ENCODE results near the gene DBNDD1.
"Not testable (repeated sequence)": the region's sequence is repeated elsewhere in the genome, so short reads cannot be mapped to it uniquely, and the experiment has no call there.

DBNDD1 gene

GRCh38 chr16:90010676-90011507 lies 8.4 kb downstream of the DBNDD1 start:
- DNase-seq, result no peak

GRCh38 chr16:90009172-90009899 lies 9.9 kb downstream of the DBNDD1 start:
- DNase-seq, result no peak

- DNase-seq, result peak; percentile 68
Measured at GRCh38 chr16:90008708-90009145, 10.5 kb downstream of the DBNDD1 start.

- DNase-seq, result not testable (repeated sequence)
Measured at GRCh38 chr16:90007635-90008234, 11.5 kb downstream of the DBNDD1 start.

- no peak for DNase-seq
Measured at GRCh38 chr16:90007015-90007414, 12.2 kb downstream of the DBNDD1 start.

- DNase-seq, result no peak
Measured at GRCh38 chr16:90005956-90006663, 13.1 kb downstream of the DBNDD1 start.

- no peak for DNase-seq
Measured at GRCh38 chr16:90004577-90004976, 14.7 kb downstream of the DBNDD1 start.

GRCh38 chr16:90002759-90003158 lies 16.5 kb downstream of the DBNDD1 start:
- DNase-seq, result no peak

- no peak for DNase-seq
Measured at GRCh38 chr16:90001761-90002503, 17.3 kb downstream of the DBNDD1 start.

GRCh38 chr16:90000733-90001427 lies 18.4 kb downstream of the DBNDD1 start:
- DNase-seq, result no peak

GRCh38 chr16:89999831-90000574 lies 19.3 kb downstream of the DBNDD1 start:
- DNase-seq, result no peak

GRCh38 chr16:89996178-89996489 lies 23.1 kb downstream of the DBNDD1 start:
- no peak for DNase-seq

GRCh38 chr16:89995475-89996177 lies 23.6 kb downstream of the DBNDD1 start:
- DNase-seq, result peak; percentile 51

GRCh38 chr16:89994721-89995474 lies 24.4 kb downstream of the DBNDD1 start:
- DNase-seq, result peak; percentile 45

GRCh38 chr16:89994389-89994720 lies 24.9 kb downstream of the DBNDD1 start:
- DNase-seq, result no peak

GRCh38 chr16:89993971-89994370 lies 25.3 kb downstream of the DBNDD1 start:
- DNase-seq, result no peak

- DNase-seq, result no peak
Measured at GRCh38 chr16:89993377-89993776, 25.9 kb downstream of the DBNDD1 start.

- no peak for DNase-seq
Measured at GRCh38 chr16:89990799-89991198, 28.5 kb downstream of the DBNDD1 start.

- no peak for DNase-seq
Measured at GRCh38 chr16:89988951-89989350, 30.3 kb downstream of the DBNDD1 start.

GRCh38 chr16:89987169-89987568 lies 32.1 kb downstream of the DBNDD1 start:
- DNase-seq, result no peak

All from CD4-positive, alpha-beta T cell treated with Interleukin-17A for 1 hour (primary cell).